Panc1 (cell line): ENCODE data around the gene AHSG. TPM values are rescaled to one million over a fixed set of nuclear protein-coding genes. Genes with fewer than 3 reads are reported as not detected.

Experiments
- ATAC-seq: fragments of 200-7000 bp; cut with Tn5 transposase; 2 replicates; pipeline ENCODE4 v1.9.1; 2020; ENCODE audit warnings: mild to moderate bottlenecking, moderate library complexity
- BruUV-seq: library from RNA; stranded (reverse); fragments of 400-500 nt; replicated peaks from 2 replicates; lab custom pipeline; 2021; lab: Mats Ljungman, UMichigan
- CTCF ChIA-PET: fragments of 300-600 bp; sonication (Branson Sonifier 250); formaldehyde crosslinking; loops from one replicate; lab custom pipeline; 2022; ENCODE audit warnings: antibody characterized with exemption; lab: Charles Lee
- POLR2A ChIA-PET: fragments of 300-600 bp; sonication (Branson Sonifier 250); formaldehyde crosslinking; loops from one replicate; lab custom pipeline; 2022; ENCODE audit warnings: antibody characterized with exemption; lab: Charles Lee
- DNase-seq: peaks from one replicate; pipeline ENCODE4 v3.0.0-alpha.2; 2010; ENCODE audit warnings: low read depth, low spot score
- H3K27ac ChIP-seq: 2 replicates; pipeline ENCODE4 v1.5.1; 2011; ENCODE audit warnings: mild to moderate bottlenecking, low read length, inconsistent platforms
- H3K27me3 ChIP-seq: fragments of 200-500 bp; sonication (Bioruptor generic); 2 replicates; pipeline ENCODE4 v1.6.0; 2014; ENCODE audit warnings: low read length, inconsistent platforms; ENCODE audit not compliant: control insufficient read depth, insufficient read depth
- H3K36me3 ChIP-seq: fragments of 200-500 bp; sonication (Bioruptor generic); 2 replicates; pipeline ENCODE4 v1.5.1; 2014; ENCODE audit warnings: inconsistent platforms, mild to moderate bottlenecking, low read length, moderate library complexity; ENCODE audit not compliant: control insufficient read depth, insufficient read depth
- H3K4me1 ChIP-seq: 2 replicates; pipeline ENCODE4 v1.5.1; 2011; ENCODE audit warnings: inconsistent platforms, mild to moderate bottlenecking, low read length, moderate library complexity; ENCODE audit not compliant: control insufficient read depth, insufficient read depth
- H3K4me3 ChIP-seq, 2 experiments: 2 replicates each; pipeline ENCODE4 v1.5.1; 2011 to 2012; ENCODE audit warnings: low read depth in 2 of 2, low read length in 2 of 2, mild to moderate bottlenecking in 2 of 2, inconsistent platforms in 1 of 2, moderate library complexity in 1 of 2
- H3K9me3 ChIP-seq: fragments of 200-500 bp; sonication (Bioruptor generic); 2 replicates; pipeline ENCODE4 v1.5.1; 2014; ENCODE audit warnings: low read depth, mild to moderate bottlenecking, inconsistent platforms, low read length, moderate library complexity; ENCODE audit not compliant: control insufficient read depth, insufficient read depth
- POLR2AphosphoS5 ChIP-seq: IDR thresholded peaks from 2 replicates; pipeline ENCODE4 v1.6.1; 2012; ENCODE audit warnings: mild to moderate bottlenecking, low read depth, low read length, moderate library complexity
- SIN3A ChIP-seq: IDR thresholded peaks from 2 replicates; pipeline ENCODE4 v1.6.1; 2012; ENCODE audit warnings: low read depth, mild to moderate bottlenecking, low read length, moderate library complexity, borderline replicate concordance; ENCODE audit not compliant: insufficient read depth
- TCF7L2 ChIP-seq: IDR thresholded peaks from 2 replicates; pipeline ENCODE4 v1.6.1; 2011; ENCODE audit warnings: mild to moderate bottlenecking, low read depth, low read length, inconsistent platforms
- in situ Hi-C: cut with HindIII; loops from 2 replicates; pipeline ENCODE4 v1.10.0; 2016; ENCODE audit warnings: low sequenced_read_pairs, low pct_unique_long_range_greater_than_20kb
- intact Hi-C: fragments of 100-400 bp; cut with micrococcal nuclease; formaldehyde crosslinking; loops from one replicate; pipeline ENCODE4 v1.10.0; 2022; ENCODE audit not compliant: unreplicated experiment
- total RNA-seq: library from RNA; stranded (reverse); gene quantifications from one replicate; pipeline ENCODE4 v1.2.1, GENCODE V29; 2021; ENCODE audit not compliant: unreplicated experiment
- TF ChIP-seq, protein P1 (sequence below), 2 experiments: IDR thresholded peaks; 2 replicates each; pipeline ENCODE4 v1.6.1; 2011 to 2012; ENCODE audit warnings: low read depth in 2 of 2, control low read depth in 1 of 2, low read length in 1 of 2, mild to moderate bottlenecking in 1 of 2, moderate library complexity in 1 of 2; ENCODE audit not compliant: insufficient read depth in 1 of 2
- TF ChIP-seq, protein P2 (sequence below): fragments of 450-650 bp; IDR thresholded peaks from 2 replicates; pipeline ENCODE4 v1.5.1; 2017; ENCODE audit warnings: mild to moderate bottlenecking

Gene AHSG
- total RNA-seq, 1 experiment from 2014 or later, result 0.85 TPM

DNA sequence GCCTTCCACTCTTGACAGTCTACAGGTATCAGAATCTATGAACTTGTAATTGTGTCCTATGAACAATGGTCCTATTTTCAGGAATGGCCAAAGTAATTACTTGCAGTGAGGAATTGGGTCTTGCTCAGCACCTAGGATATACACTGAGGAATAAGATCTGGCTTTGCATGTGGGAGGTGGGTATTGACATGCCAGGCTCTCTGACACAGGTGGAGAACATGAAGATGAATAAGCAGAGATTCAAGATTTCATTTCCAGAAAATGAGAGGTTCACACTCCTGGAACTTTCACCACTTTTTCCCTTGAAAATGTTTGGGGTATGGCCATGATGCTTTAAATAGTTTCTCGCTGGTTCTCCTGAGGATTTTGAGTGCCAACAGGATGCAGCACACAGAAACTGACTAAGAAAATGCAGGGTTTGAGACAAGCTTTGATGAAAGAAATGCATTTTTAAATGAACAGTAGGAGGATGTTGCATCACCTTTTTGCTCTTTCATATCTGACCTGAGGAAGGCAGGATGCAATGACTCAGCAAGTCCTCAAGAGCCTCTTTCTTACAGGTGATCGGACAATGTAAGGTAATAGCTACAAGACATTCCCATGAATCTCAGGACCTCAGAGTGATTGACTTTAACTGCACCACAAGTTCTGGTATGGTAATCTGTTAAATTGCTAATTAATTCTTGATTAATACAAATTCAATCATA, 56.7 kb downstream of the AHSG start:
- intact Hi-C loops, result no loop called here
- Histone ChIP-seq H3K36me3 (no peaks in the 10 kb centered on the region), H3K27ac (no peak overlapping the region), H3K4me1 (no peaks in the 10 kb centered on the region), H3K4me3 (no peak overlapping the region), H3K9me3 (no peaks in the 10 kb centered on the region), H3K27me3 (peaks cover 16% of the 10 kb centered on the region)
- CTCF ChIA-PET, result no interaction called here
- TF ChIP-seq POLR2AphosphoS5, result no peak
- TF ChIP-seq TCF7L2, result no peak
- DNase-seq (no peak), ATAC-seq (no peak)
- in situ Hi-C loops, result no loop called here
- BruUV-seq, result no TSS peak
- POLR2A ChIA-PET, result no interaction called here

DNA sequence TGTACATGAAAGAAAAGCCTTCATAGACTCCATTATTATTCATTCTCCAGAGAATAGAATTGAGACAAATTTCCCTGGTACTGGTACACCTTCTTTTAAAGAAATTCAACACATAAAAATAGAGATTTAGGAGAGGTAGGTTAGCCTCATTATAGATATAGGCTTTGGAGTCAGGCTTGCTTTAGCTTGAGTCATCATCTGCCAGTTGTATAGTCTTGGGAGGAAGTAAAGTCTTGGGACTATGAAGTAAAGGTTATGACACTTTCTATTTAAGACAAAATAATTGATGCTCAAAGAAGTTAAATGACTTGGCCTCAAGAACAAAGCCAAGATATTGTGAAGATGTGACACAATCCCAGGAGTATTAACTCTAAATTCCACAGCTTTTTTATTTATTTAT, 57.3 kb downstream of the AHSG start:
- no peak for ATAC-seq
- intact Hi-C loops (no loop called here), in situ Hi-C loops (no loop called here)
- no peak for DNase-seq
- no peaks in the 10 kb centered on the region for H3K9me3 ChIP-seq
- H3K36me3 ChIP-seq, result no peaks in the 10 kb centered on the region
- ChIA-PET CTCF (no interaction called here), POLR2A (no interaction called here)
- no peak for TF ChIP-seq POLR2AphosphoS5
- no peak for TF ChIP-seq TCF7L2
- TF ChIP-seq, protein P1, sequence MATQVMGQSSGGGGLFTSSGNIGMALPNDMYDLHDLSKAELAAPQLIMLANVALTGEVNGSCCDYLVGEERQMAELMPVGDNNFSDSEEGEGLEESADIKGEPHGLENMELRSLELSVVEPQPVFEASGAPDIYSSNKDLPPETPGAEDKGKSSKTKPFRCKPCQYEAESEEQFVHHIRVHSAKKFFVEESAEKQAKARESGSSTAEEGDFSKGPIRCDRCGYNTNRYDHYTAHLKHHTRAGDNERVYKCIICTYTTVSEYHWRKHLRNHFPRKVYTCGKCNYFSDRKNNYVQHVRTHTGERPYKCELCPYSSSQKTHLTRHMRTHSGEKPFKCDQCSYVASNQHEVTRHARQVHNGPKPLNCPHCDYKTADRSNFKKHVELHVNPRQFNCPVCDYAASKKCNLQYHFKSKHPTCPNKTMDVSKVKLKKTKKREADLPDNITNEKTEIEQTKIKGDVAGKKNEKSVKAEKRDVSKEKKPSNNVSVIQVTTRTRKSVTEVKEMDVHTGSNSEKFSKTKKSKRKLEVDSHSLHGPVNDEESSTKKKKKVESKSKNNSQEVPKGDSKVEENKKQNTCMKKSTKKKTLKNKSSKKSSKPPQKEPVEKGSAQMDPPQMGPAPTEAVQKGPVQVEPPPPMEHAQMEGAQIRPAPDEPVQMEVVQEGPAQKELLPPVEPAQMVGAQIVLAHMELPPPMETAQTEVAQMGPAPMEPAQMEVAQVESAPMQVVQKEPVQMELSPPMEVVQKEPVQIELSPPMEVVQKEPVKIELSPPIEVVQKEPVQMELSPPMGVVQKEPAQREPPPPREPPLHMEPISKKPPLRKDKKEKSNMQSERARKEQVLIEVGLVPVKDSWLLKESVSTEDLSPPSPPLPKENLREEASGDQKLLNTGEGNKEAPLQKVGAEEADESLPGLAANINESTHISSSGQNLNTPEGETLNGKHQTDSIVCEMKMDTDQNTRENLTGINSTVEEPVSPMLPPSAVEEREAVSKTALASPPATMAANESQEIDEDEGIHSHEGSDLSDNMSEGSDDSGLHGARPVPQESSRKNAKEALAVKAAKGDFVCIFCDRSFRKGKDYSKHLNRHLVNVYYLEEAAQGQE (IDR thresholded peaks at IDR 0.05; ENCODE audit: insufficient read depth in 1 of 2, low read depth in 2 of 2, low read length in 1 of 2), result no peak
- TF ChIP-seq, protein P2, sequence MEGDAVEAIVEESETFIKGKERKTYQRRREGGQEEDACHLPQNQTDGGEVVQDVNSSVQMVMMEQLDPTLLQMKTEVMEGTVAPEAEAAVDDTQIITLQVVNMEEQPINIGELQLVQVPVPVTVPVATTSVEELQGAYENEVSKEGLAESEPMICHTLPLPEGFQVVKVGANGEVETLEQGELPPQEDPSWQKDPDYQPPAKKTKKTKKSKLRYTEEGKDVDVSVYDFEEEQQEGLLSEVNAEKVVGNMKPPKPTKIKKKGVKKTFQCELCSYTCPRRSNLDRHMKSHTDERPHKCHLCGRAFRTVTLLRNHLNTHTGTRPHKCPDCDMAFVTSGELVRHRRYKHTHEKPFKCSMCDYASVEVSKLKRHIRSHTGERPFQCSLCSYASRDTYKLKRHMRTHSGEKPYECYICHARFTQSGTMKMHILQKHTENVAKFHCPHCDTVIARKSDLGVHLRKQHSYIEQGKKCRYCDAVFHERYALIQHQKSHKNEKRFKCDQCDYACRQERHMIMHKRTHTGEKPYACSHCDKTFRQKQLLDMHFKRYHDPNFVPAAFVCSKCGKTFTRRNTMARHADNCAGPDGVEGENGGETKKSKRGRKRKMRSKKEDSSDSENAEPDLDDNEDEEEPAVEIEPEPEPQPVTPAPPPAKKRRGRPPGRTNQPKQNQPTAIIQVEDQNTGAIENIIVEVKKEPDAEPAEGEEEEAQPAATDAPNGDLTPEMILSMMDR, result no peak
- no peak for TF ChIP-seq SIN3A
- no peak overlapping the region for H3K4me3 ChIP-seq
- no peaks in the 10 kb centered on the region for H3K4me1 ChIP-seq
- no peak overlapping the region for H3K27ac ChIP-seq
- H3K27me3 ChIP-seq, result peaks cover 16% of the 10 kb centered on the region
- no TSS peak for BruUV-seq

Other genes starting within 250 kb of the AHSG start
- 2.8 TPM for gene CRYGS, start 68.7 kb upstream of the AHSG start, total RNA-seq
- 14.5 TPM for gene TBCCD1, start 45.7 kb upstream of the AHSG start, total RNA-seq
- 87.9 TPM for gene DNAJB11, start 42.3 kb upstream of the AHSG start, total RNA-seq
- not detected for gene FETUB, start 27.3 kb downstream of the AHSG start, total RNA-seq
- not detected for gene HRG, start 53.0 kb downstream of the AHSG start, total RNA-seq
- 0.23 TPM for gene KNG1, start 104.3 kb downstream of the AHSG start, total RNA-seq
- 219 TPM for gene EIF4A2, start 170.5 kb downstream of the AHSG start, total RNA-seq
- gene RFC4, start 193.4 kb downstream of the AHSG start, total RNA-seq, result 70.7 TPM
- not detected for gene ADIPOQ, start 229.7 kb downstream of the AHSG start, total RNA-seq